ENCODE measurements around the gene SLC25A14.

- TF ChIP-seq EZH2 (IDR thresholded peaks at IDR 0.05; ENCODE audit: insufficient read depth, poor library complexity, severe bottlenecking) (no peak), EZH2phosphoT487 (IDR thresholded peaks at IDR 0.05; ENCODE audit: insufficient read depth, low read depth) (no peak)
Observed at GRCh38 chrX:130299279-130300009, 40.3 kb upstream of the SLC25A14 start.
